OCI-LY3 (cell line): Measurements from ENCODE around the gene SLC35F3.

ENCODE experiments used
- EZH2phosphoT487 ChIP-seq: fragments of 200-600 bp; shearing (Covaris generic); IDR thresholded peaks from 2 replicates; pipeline ENCODE4 v1.6.1; 2018; ENCODE audit warnings: antibody characterized with exemption, mixed run types, low read depth
- TF ChIP-seq, protein P1 (sequence below): fragments of 200-600, 300-600 bp; sonication (generic); IDR thresholded peaks from 2 replicates; pipeline ENCODE4 v1.5.1; 2014; ENCODE audit warnings: antibody characterized with exemption, low read length, low read depth

DNA sequence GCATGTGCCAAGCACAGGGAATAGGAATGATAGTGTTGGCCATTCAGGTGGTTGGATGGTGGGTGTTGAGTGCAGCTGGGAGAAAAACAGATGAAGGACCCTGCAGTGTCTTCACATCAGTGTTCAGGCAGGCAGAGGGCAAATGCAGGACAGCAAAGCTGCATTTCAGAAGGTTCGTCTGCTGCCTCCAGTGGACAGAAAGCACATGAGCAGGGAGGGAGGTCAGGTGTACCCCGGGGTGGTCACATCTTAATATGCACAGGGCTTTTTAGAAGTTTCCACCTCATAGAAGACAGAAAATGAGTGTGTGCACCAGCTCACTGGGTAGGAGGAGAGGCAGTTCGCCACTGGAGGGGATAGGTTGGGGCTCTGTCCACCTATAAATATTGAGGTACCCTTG, 184.9 kb downstream of the SLC35F3 start:
- TF ChIP-seq, protein P1, sequence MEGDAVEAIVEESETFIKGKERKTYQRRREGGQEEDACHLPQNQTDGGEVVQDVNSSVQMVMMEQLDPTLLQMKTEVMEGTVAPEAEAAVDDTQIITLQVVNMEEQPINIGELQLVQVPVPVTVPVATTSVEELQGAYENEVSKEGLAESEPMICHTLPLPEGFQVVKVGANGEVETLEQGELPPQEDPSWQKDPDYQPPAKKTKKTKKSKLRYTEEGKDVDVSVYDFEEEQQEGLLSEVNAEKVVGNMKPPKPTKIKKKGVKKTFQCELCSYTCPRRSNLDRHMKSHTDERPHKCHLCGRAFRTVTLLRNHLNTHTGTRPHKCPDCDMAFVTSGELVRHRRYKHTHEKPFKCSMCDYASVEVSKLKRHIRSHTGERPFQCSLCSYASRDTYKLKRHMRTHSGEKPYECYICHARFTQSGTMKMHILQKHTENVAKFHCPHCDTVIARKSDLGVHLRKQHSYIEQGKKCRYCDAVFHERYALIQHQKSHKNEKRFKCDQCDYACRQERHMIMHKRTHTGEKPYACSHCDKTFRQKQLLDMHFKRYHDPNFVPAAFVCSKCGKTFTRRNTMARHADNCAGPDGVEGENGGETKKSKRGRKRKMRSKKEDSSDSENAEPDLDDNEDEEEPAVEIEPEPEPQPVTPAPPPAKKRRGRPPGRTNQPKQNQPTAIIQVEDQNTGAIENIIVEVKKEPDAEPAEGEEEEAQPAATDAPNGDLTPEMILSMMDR, result peak; percentile 30
- no peak for TF ChIP-seq EZH2phosphoT487
